ENCODE measurements around the gene LARGE1.

DNA sequence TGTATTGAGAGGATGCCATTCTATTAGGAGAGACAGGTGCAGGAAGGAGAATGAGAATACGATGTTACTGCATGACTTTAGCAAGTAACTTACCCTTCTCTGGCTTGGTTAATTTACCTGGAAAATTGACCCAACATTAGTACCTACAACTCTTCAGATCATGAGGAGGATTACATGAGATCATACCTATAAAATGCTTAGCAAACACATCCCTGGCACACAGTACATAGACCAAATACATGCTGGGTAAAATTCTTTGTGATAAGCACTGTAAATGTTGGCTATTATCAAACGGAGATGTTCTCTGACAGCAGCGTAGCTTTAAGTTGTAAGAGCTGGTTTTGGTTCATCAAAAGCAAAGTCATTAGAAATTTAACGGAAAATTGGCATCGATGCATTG lies 28.8 kb downstream of the LARGE1 start:
- TF ChIP-seq, protein P1, sequence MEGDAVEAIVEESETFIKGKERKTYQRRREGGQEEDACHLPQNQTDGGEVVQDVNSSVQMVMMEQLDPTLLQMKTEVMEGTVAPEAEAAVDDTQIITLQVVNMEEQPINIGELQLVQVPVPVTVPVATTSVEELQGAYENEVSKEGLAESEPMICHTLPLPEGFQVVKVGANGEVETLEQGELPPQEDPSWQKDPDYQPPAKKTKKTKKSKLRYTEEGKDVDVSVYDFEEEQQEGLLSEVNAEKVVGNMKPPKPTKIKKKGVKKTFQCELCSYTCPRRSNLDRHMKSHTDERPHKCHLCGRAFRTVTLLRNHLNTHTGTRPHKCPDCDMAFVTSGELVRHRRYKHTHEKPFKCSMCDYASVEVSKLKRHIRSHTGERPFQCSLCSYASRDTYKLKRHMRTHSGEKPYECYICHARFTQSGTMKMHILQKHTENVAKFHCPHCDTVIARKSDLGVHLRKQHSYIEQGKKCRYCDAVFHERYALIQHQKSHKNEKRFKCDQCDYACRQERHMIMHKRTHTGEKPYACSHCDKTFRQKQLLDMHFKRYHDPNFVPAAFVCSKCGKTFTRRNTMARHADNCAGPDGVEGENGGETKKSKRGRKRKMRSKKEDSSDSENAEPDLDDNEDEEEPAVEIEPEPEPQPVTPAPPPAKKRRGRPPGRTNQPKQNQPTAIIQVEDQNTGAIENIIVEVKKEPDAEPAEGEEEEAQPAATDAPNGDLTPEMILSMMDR (IDR thresholded peaks at IDR 0.05): no peak
- TF ChIP-seq POLR2A (IDR thresholded peaks at IDR 0.05): no peak

Measured in Peyer's patch (tissue), 4 donors.